ENCODE data around the gene FAM161A.
A peak's percentile ranks its signal among the peaks of the same experiment; 100 is the strongest.

Gene FAM161A

GRCh38 chr2:61853847-61854563, at the start of gene FAM161A:
TSS of gene FAM161A (minus strand) at chr2:61854060. CDS start at chr2:61854041, 19 bp downstream.
- no peak for TF ChIP-seq CTCF (conservative IDR thresholded peaks at IDR 0.05; ENCODE audit: low read length)
- DNase-seq (ENCODE audit: low read depth) = peak; percentile 69
- H3K4me3 ChIP-seq (ENCODE audit: low read length) = peak within 1 kb of the TSS; percentile 94

- DNase-seq (ENCODE audit: low read depth) = no peak
- H3K4me3 ChIP-seq (ENCODE audit: low read length) = no peak overlapping the region
- no peak for TF ChIP-seq CTCF (conservative IDR thresholded peaks at IDR 0.05; ENCODE audit: low read length)
Observed at GRCh38 chr2:61900281-61900680, 46.4 kb upstream of the FAM161A start.

- no peak overlapping the region for H3K4me3 ChIP-seq (ENCODE audit: low read length)
- peak; percentile 59 for TF ChIP-seq CTCF (conservative IDR thresholded peaks at IDR 0.05; ENCODE audit: low read length)
- peak; percentile 27 for DNase-seq (ENCODE audit: low read depth)
Observed at GRCh38 chr2:61898810-61899209, 45.0 kb upstream of the FAM161A start.

- TF ChIP-seq CTCF (conservative IDR thresholded peaks at IDR 0.05; ENCODE audit: low read length) = no peak
- DNase-seq (ENCODE audit: low read depth) = peak; percentile 78
- peak within 1 kb of the TSS; percentile 81 for H3K4me3 ChIP-seq (ENCODE audit: low read length)
Observed at GRCh38 chr2:61888267-61889055, 34.6 kb upstream of the FAM161A start, which contains the start of gene CCT4. TSS of gene CCT4 (minus strand) at chr2:61888656. CDS start at chr2:61888507, 149 bp downstream.

GRCh38 chr2:61887717-61888266, 33.9 kb upstream of the FAM161A start:
- no peak for TF ChIP-seq CTCF (conservative IDR thresholded peaks at IDR 0.05; ENCODE audit: low read length)
- DNase-seq (ENCODE audit: low read depth) = peak; percentile 63
- peak overlapping the region; percentile 81 for H3K4me3 ChIP-seq (ENCODE audit: low read length)

- H3K4me3 ChIP-seq (ENCODE audit: low read length) = no peak overlapping the region
Observed at GRCh38 chr2:61885896-61886603, 32.2 kb upstream of the FAM161A start.

More at GRCh38 chr2:61885896-61886603, 32.2 kb upstream of the FAM161A start:
- no peak for DNase-seq (ENCODE audit: low read depth)
- no peak for TF ChIP-seq CTCF (conservative IDR thresholded peaks at IDR 0.05; ENCODE audit: low read length)

Data from AG10803 (cell line).